B cell (primary cell): Measurements from ENCODE around the gene QTRT2. TPM values are rescaled to one million over a fixed set of nuclear protein-coding genes. Genes with fewer than 3 reads are reported as not detected.

ENCODE experiments used
- ATAC-seq: fragments of 200-7000 bp; cut with Tn5 transposase; one replicate; pipeline ENCODE4 v1.10.0; 2021; ENCODE audit warnings: low read depth, mild to moderate bottlenecking, moderate number of reproducible peaks, moderate library complexity
- CTCF ChIA-PET: fragments of 350-600 bp; sonication (Branson Sonifier 250); formaldehyde crosslinking; loops from one replicate; lab custom pipeline; 2021; ENCODE audit warnings: antibody characterized with exemption, inconsistent platforms; lab: Charles Lee
- POLR2A ChIA-PET: fragments of 350-600 bp; sonication (Branson Sonifier 250); formaldehyde crosslinking; loops from one replicate; lab custom pipeline; 2021; ENCODE audit warnings: antibody characterized with exemption; lab: Charles Lee
- DNase-seq: peaks from one replicate; pipeline ENCODE4 v3.0.0; 2013
- H2AFZ ChIP-seq: 2 replicates; pipeline ENCODE4 v1.6.1; 2012; ENCODE audit warnings: mild to moderate bottlenecking, low read depth, low read length; ENCODE audit not compliant: insufficient read depth, poor library complexity, severe bottlenecking
- H3K27ac ChIP-seq, 2 donors: 1 replicate in 1 of 2; 2 replicates in 1 of 2; pipeline ENCODE4 v1.5.1; 2012 to 2013; ENCODE audit warnings: low read length in 2 of 2, mild to moderate bottlenecking in 2 of 2, moderate library complexity in 1 of 2
- H3K27me3 ChIP-seq, 4 experiments: fragments of 200-600 bp in 1 of 4; sonication (generic) in 1 of 4; replicated peaks in 1 of 4; 1 replicate in 2 of 4; 2 replicates in 2 of 4; pipeline versions ENCODE4 v1.6.1 to v1.7.0; 2013 to 2016; ENCODE audit warnings: low read length in 3 of 4, mild to moderate bottlenecking in 2 of 4, mixed read lengths in 1 of 4, moderate library complexity in 1 of 4; ENCODE audit not compliant: insufficient read depth in 4 of 4, control insufficient read depth in 3 of 4; ENCODE audit errors: control extremely low read depth in 1 of 4
- H3K36me3 ChIP-seq, 2 experiments: replicated peaks in 1 of 2; 1 replicate in 1 of 2; 2 replicates in 1 of 2; pipeline versions ENCODE4 v1.6.1 to v1.7.1; 2013; ENCODE audit warnings: low read length in 1 of 2; ENCODE audit not compliant: insufficient read depth in 2 of 2, control insufficient read depth in 1 of 2; ENCODE audit errors: control extremely low read depth in 1 of 2, extremely low read depth in 1 of 2
- H3K4me1 ChIP-seq, 2 donors: fragments of 200-600 bp in 1 of 2; sonication (generic) in 1 of 2; 1 replicate in 1 of 2; 2 replicates in 1 of 2; pipeline versions ENCODE4 v1.5.1 to v1.6.1; 2013 to 2017; ENCODE audit warnings: low read length in 2 of 2; ENCODE audit not compliant: control insufficient read depth in 2 of 2, insufficient read depth in 2 of 2
- H3K4me2 ChIP-seq: replicated peaks from 2 replicates; pipeline ENCODE3; 2012; ENCODE audit warnings: mild to moderate bottlenecking, low read depth, low read length; ENCODE audit not compliant: poor library complexity, severe bottlenecking
- H3K4me3 ChIP-seq, 5 experiments: fragments of 200-600 bp in 1 of 5; sonication (generic) in 1 of 5; 1 replicate in 3 of 5; 2 replicates in 2 of 5; pipeline versions ENCODE4 v1.5.1 to v1.7.0; 2011 to 2016; ENCODE audit warnings: low read length in 4 of 5, mild to moderate bottlenecking in 4 of 5, low read depth in 2 of 5, control low read depth in 1 of 5, moderate library complexity in 1 of 5; ENCODE audit not compliant: insufficient read depth in 1 of 5; ENCODE audit errors: control extremely low read depth in 1 of 5, extremely low read depth in 1 of 5
- H3K79me2 ChIP-seq: fragments of 200-600 bp; sonication (generic); one replicate; pipeline ENCODE4 v1.6.0; 2016; ENCODE audit warnings: low read length; ENCODE audit not compliant: control insufficient read depth, insufficient read depth
- H3K9ac ChIP-seq: fragments of 200-600 bp; sonication (generic); 2 replicates; pipeline ENCODE4 v1.6.1; 2017; ENCODE audit warnings: mild to moderate bottlenecking, low read length, moderate library complexity
- H3K9me3 ChIP-seq, 3 donors: one replicate each; pipeline versions ENCODE4 v1.6.1 to v1.7.1; 2013; ENCODE audit warnings: low read length in 2 of 3; ENCODE audit not compliant: control insufficient read depth in 2 of 3, insufficient read depth in 1 of 3; ENCODE audit errors: control extremely low read depth in 1 of 3
- H4K20me1 ChIP-seq: 2 replicates; pipeline ENCODE4 v1.6.0; 2012; ENCODE audit warnings: mild to moderate bottlenecking, low read length; ENCODE audit not compliant: insufficient read depth, control insufficient read depth, poor library complexity, severe bottlenecking
- H3K27ac Mint-ChIP-seq: one replicate; pipeline ENCODE4 v1.8.0; 2021; ENCODE audit warnings: mixed read lengths
- H3K27me3 Mint-ChIP-seq: one replicate; pipeline ENCODE4 v1.8.0; 2021; ENCODE audit warnings: mixed read lengths
- H3K4me1 Mint-ChIP-seq: one replicate; pipeline ENCODE4 v1.8.0; 2021; ENCODE audit warnings: mixed read lengths
- H3K4me3 Mint-ChIP-seq: one replicate; pipeline ENCODE4 v1.8.0; 2021; ENCODE audit warnings: mixed read lengths
- H3K9me3 Mint-ChIP-seq: one replicate; pipeline ENCODE4 v1.8.0; 2022; ENCODE audit warnings: mixed read lengths; ENCODE audit not compliant: insufficient read depth
- EZH2 ChIP-seq: IDR thresholded peaks from 2 replicates; pipeline ENCODE4 v1.6.1; 2012; ENCODE audit warnings: borderline replicate concordance, low read depth, mild to moderate bottlenecking, moderate library complexity, low read length; ENCODE audit not compliant: insufficient read depth, poor library complexity, severe bottlenecking
- WGBS: methylation state at CpG from one replicate; pipeline ENCODE4 v1.1.5; 2013; ENCODE audit warnings: missing lambda C conversion rate; ENCODE audit not compliant: insufficient coverage; 5-methylcytosine and 5-hydroxymethylcytosine counted together
- intact Hi-C: fragments of 100-400 bp; cut with micrococcal nuclease; formaldehyde crosslinking; loops from one replicate; pipeline ENCODE4 v1.10.0; 2022
- polyA plus RNA-seq: library from polyadenylated mRNA; depleted of rRNA; stranded (reverse); fragments of >200 nt; gene quantifications from 2 replicates; pipeline ENCODE4 v1.2.3, GENCODE V29; 2012
- total RNA-seq, 2 donors: library from RNA; stranded (reverse); fragments of 120-200 nt in 1 of 2; gene quantifications; 1 replicate in 1 of 2; 2 replicates in 1 of 2; pipeline versions ENCODE4 v1.2.3 to v1.2.4, GENCODE V29; 2013 to 2022
- TF ChIP-seq, protein P1 (sequence below): fragments of 200-600 bp; IDR thresholded peaks from one replicate; pipeline ENCODE4 v1.8.0; 2022; ENCODE audit warnings: antibody characterized with exemption, mild to moderate bottlenecking

QTRT2 gene
- total and polyA plus RNA-seq, 2 donors (not counting 1 experiment from before 2014, with no cell fraction given): 15.8 to 59.5 TPM

DNA sequence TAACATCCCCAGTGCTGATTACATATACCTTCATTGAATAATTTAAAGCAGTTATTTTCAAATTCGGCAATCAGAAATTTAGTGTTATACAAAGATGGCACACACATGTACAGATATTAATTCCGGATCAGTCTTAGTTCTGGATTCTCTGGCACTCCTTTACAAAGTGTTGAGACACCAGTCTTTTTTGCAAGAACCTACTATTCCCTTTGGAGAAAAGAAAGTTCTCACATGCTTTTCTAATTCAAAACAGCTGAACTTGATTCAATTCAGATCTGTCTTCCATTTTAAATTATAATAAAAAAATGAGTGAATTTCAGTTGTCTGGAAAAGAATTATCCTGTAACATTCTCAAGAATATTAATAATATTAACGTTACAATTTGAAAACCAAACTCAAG is 20.6 kb upstream of the QTRT2 start:
- H3K4me3 Mint-ChIP-seq: no peak overlapping the region
- Histone ChIP-seq H3K79me2 (no peaks in the 10 kb centered on the region), H3K4me1 (no peaks in the 10 kb centered on the region), H3K4me3 (no peak overlapping the region), H2AFZ (no peak overlapping the region), H3K9me3 (no peaks in the 10 kb centered on the region), H3K36me3 (peaks cover 7 to 14% of the 10 kb centered on the region in 2 experiments), H3K27ac (no peak overlapping the region), H3K27me3 (no peaks in the 10 kb centered on the region), H4K20me1 (no peaks in the 10 kb centered on the region), H3K4me2 (no peak overlapping the region), H3K9ac (no peak overlapping the region)
- CTCF ChIA-PET: interaction anchor here (0.6 kb wide), 1 partner anchor 30 kb away, joined by 3 read pairs; no protein-coding TSS in a partner anchor
- TF ChIP-seq EZH2: no peak
- TF ChIP-seq, protein P1, sequence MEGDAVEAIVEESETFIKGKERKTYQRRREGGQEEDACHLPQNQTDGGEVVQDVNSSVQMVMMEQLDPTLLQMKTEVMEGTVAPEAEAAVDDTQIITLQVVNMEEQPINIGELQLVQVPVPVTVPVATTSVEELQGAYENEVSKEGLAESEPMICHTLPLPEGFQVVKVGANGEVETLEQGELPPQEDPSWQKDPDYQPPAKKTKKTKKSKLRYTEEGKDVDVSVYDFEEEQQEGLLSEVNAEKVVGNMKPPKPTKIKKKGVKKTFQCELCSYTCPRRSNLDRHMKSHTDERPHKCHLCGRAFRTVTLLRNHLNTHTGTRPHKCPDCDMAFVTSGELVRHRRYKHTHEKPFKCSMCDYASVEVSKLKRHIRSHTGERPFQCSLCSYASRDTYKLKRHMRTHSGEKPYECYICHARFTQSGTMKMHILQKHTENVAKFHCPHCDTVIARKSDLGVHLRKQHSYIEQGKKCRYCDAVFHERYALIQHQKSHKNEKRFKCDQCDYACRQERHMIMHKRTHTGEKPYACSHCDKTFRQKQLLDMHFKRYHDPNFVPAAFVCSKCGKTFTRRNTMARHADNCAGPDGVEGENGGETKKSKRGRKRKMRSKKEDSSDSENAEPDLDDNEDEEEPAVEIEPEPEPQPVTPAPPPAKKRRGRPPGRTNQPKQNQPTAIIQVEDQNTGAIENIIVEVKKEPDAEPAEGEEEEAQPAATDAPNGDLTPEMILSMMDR: no peak
- no peak overlapping the region for H3K27ac Mint-ChIP-seq
- intact Hi-C loops: no loop called here
- no peaks in the 10 kb centered on the region for H3K4me1 Mint-ChIP-seq
- no peaks in the 10 kb centered on the region for H3K27me3 Mint-ChIP-seq
- ATAC-seq (no peak), DNase-seq (no peak)
- whole genome bisulfite sequencing: 100% methylated on average over 2 of the region's 3 CpGs
- POLR2A ChIA-PET: interaction anchor here (0.8 kb wide), 1 partner anchor 31 kb away, joined by 3 read pairs; no protein-coding TSS in a partner anchor
- no peaks in the 10 kb centered on the region for H3K9me3 Mint-ChIP-seq

DNA sequence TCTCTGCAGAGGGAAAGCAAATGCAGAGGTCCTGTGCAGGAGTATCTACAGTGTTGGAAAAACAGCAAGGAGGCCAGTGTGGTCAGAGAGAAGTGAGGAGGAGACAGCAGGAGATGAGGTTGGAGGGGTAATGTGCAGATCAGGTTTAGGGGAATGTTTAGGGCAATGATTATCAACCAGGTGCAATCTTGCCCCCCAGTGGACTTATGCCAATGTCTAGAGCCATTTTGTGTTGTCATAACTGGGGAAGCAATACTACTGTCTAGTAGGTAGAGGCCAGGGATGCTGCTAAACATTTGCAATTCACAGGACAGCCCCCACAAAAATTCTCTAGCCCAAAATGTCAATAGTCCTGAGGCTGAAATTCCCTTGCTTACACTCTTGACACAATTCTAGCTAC is 13.3 kb upstream of the QTRT2 start:
- Histone ChIP-seq H4K20me1 (no peaks in the 10 kb centered on the region), H3K27ac (no peak overlapping the region), H3K9ac (no peak overlapping the region), H3K36me3 (peaks cover 0 to 3% of the 10 kb centered on the region in 2 experiments), H3K4me1 (no peaks in the 10 kb centered on the region), H3K4me2 (no peak overlapping the region), H3K9me3 (no peaks in the 10 kb centered on the region), H3K79me2 (no peaks in the 10 kb centered on the region), H3K4me3 (no peak overlapping the region), H2AFZ (peak overlapping the region; percentile 27), H3K27me3 (no peaks in the 10 kb centered on the region)
- DNase-seq: peak; percentile 55
- intact Hi-C loops: loop anchor here (1.0 kb wide), 2 partner anchors 199 to 307 kb away; no protein-coding TSS in a partner anchor
- Mint-ChIP-seq H3K9me3 (no peaks in the 10 kb centered on the region), H3K4me3 (no peak overlapping the region), H3K27me3 (no peaks in the 10 kb centered on the region), H3K27ac (peak overlapping the region; percentile 4), H3K4me1 (peaks cover 5% of the 10 kb centered on the region)
- TF ChIP-seq, protein P1: peak; percentile 22
- TF ChIP-seq EZH2: no peak
- CTCF ChIA-PET: interaction anchor here (0.6 to 2.6 kb wide), 11 partner anchors 12 to 307 kb away, joined by 3 to 18 read pairs (median 4); partner anchors contain the start of gene GRAMD1C
- peak; percentile 61 for ATAC-seq
- POLR2A ChIA-PET: no interaction called here
